H1 (cell line): Measurements from ENCODE around the gene ADNP. TPM values are rescaled to one million over a fixed set of nuclear protein-coding genes. Genes with fewer than 3 reads are reported as not detected.

Source experiments
- CTCF ChIA-PET: fragments of 300-600 bp; sonication (Branson Sonifier 250); formaldehyde crosslinking; loops from one replicate; lab custom pipeline; 2021; ENCODE audit not compliant: partially characterized antibody; lab: Charles Lee
- POLR2A ChIA-PET: fragments of 300-600 bp; sonication (Branson Sonifier 250); formaldehyde crosslinking; loops from one replicate; lab custom pipeline; 2021; ENCODE audit warnings: inconsistent platforms; ENCODE audit not compliant: partially characterized antibody; lab: Charles Lee
- DNase-seq, 2 experiments: peaks; one replicate each; pipeline versions ENCODE4 v3.0.0 to v3.0.0-alpha.2; 2010 to 2022; ENCODE audit warnings: low spot score in 2 of 2, low read depth in 1 of 2, mixed read lengths in 1 of 2
- FAIRE-seq: peaks from 2 replicates; lab custom pipeline; 2011; peaks lifted over from hg19 to GRCh38; lab: Jason Lieb, UNC
- H2AFZ ChIP-seq: 2 replicates; pipeline ENCODE4 v1.8.1; 2012; ENCODE audit warnings: low read length, inconsistent platforms
- H2AK5ac ChIP-seq: 2 replicates; pipeline ENCODE4 v1.6.1; 2013; ENCODE audit warnings: low read depth, low read length
- H2BK120ac ChIP-seq: replicated peaks from 2 replicates; pipeline ENCODE3; 2013; ENCODE audit warnings: low read depth, low read length, inconsistent platforms
- H2BK12ac ChIP-seq: 2 replicates; pipeline ENCODE4 v1.6.1; 2013; ENCODE audit warnings: low read depth, low read length
- H2BK15ac ChIP-seq: 2 replicates; pipeline ENCODE4 v1.6.1; 2013; ENCODE audit warnings: low read length
- H2BK20ac ChIP-seq: 2 replicates; pipeline ENCODE4 v1.6.1; 2013; ENCODE audit warnings: low read length
- H2BK5ac ChIP-seq: 2 replicates; pipeline ENCODE4 v1.6.1; 2013; ENCODE audit warnings: low read depth, low read length
- H3K14ac ChIP-seq: 2 replicates; pipeline ENCODE4 v1.6.1; 2013; ENCODE audit warnings: inconsistent platforms; ENCODE audit not compliant: insufficient read length
- H3K18ac ChIP-seq: 2 replicates; pipeline ENCODE4 v1.6.1; 2013; ENCODE audit warnings: low read length; ENCODE audit errors: extremely low read depth
- H3K23ac ChIP-seq: 2 replicates; pipeline ENCODE4 v1.6.1; 2013; ENCODE audit warnings: inconsistent platforms; ENCODE audit not compliant: insufficient read length
- H3K23me2 ChIP-seq: 2 replicates; pipeline ENCODE4 v1.6.1; 2013; ENCODE audit warnings: low read depth, low read length
- H3K27ac ChIP-seq: 2 replicates; pipeline ENCODE4 v1.6.1; 2011; ENCODE audit warnings: low read depth, low read length, inconsistent platforms
- H3K27me3 ChIP-seq, 4 experiments: replicated peaks in 1 of 4; 1 replicate in 1 of 4; 2 replicates in 3 of 4; pipeline versions ENCODE4 v1.6.1 to v1.8.1; 2011 to 2013; ENCODE audit warnings: low read length in 3 of 4, mild to moderate bottlenecking in 3 of 4, inconsistent platforms in 2 of 4, mixed read lengths in 2 of 4, moderate library complexity in 1 of 4; ENCODE audit not compliant: control insufficient read depth in 3 of 4, insufficient read depth in 3 of 4; ENCODE audit errors: extremely low read depth in 1 of 4
- H3K36me3 ChIP-seq, 4 experiments: 2 replicates each; pipeline versions ENCODE4 v1.6.1 to v1.8.1; 2011 to 2013; ENCODE audit warnings: mild to moderate bottlenecking in 4 of 4, low read length in 3 of 4, moderate library complexity in 2 of 4, control low read depth in 1 of 4, inconsistent platforms in 1 of 4; ENCODE audit not compliant: insufficient read depth in 4 of 4, control insufficient read depth in 2 of 4
- H3K4ac ChIP-seq: replicated peaks from 2 replicates; pipeline ENCODE3; 2013; ENCODE audit warnings: low read length, low read depth, mixed read lengths, inconsistent platforms; ENCODE audit not compliant: insufficient read length
- H3K4me1 ChIP-seq, 4 experiments: replicated peaks in 1 of 4; 1 replicate in 1 of 4; 2 replicates in 3 of 4; pipeline versions ENCODE4 v1.6.1 to v1.8.1; 2011 to 2013; ENCODE audit warnings: low read length in 3 of 4, inconsistent platforms in 2 of 4, mixed read lengths in 1 of 4; ENCODE audit not compliant: insufficient read depth in 4 of 4, control insufficient read depth in 3 of 4
- H3K4me2 ChIP-seq, 2 experiments: 2 replicates each; pipeline versions ENCODE4 v1.6.1 to v1.8.1; 2011 to 2013; ENCODE audit warnings: low read depth in 2 of 2, low read length in 2 of 2, control low read depth in 1 of 2, inconsistent platforms in 1 of 2, mild to moderate bottlenecking in 1 of 2; ENCODE audit not compliant: insufficient read depth in 1 of 2
- H3K4me3 ChIP-seq, 4 experiments: fragments of 200-600, 300-600 bp in 1 of 4; sonication (generic), shearing (Covaris generic), sonication (Bioruptor Twin) in 1 of 4; 2 replicates each; pipeline versions ENCODE4 v1.5.1 to v1.8.1; 2011 to 2016; ENCODE audit warnings: low read length in 4 of 4, low read depth in 3 of 4, control low read depth in 2 of 4, inconsistent platforms in 2 of 4, mild to moderate bottlenecking in 2 of 4, mixed read lengths in 1 of 4, moderate library complexity in 1 of 4; ENCODE audit not compliant: insufficient read depth in 2 of 4; ENCODE audit errors: extremely low read depth in 1 of 4
- H3K56ac ChIP-seq: replicated peaks from 2 replicates; pipeline ENCODE3; 2013; ENCODE audit warnings: low read depth, mild to moderate bottlenecking, mixed read lengths, low read length, inconsistent platforms; ENCODE audit not compliant: insufficient read length
- H3K79me1 ChIP-seq: 2 replicates; pipeline ENCODE4 v1.6.1; 2013; ENCODE audit warnings: low read depth, low read length, control low read depth
- H3K79me2 ChIP-seq, 2 experiments: 2 replicates each; pipeline versions ENCODE4 v1.6.1 to v1.8.1; 2012 to 2013; ENCODE audit warnings: low read length in 2 of 2, mild to moderate bottlenecking in 2 of 2, inconsistent platforms in 1 of 2; ENCODE audit not compliant: insufficient read depth in 2 of 2, control insufficient read depth in 1 of 2
- H3K9ac ChIP-seq, 4 experiments: replicated peaks in 1 of 4; 1 replicate in 1 of 4; 2 replicates in 3 of 4; pipeline versions ENCODE4 v1.6.1 to v1.8.1; 2011 to 2013; ENCODE audit warnings: low read depth in 3 of 4, low read length in 3 of 4, control low read depth in 2 of 4, mild to moderate bottlenecking in 2 of 4, moderate library complexity in 2 of 4, inconsistent platforms in 1 of 4; ENCODE audit errors: extremely low read depth in 1 of 4
- H3K9me3 ChIP-seq, 2 experiments: 2 replicates each; pipeline versions ENCODE4 v1.6.1 to v1.8.1; 2012 to 2013; ENCODE audit warnings: mild to moderate bottlenecking in 2 of 2, moderate library complexity in 2 of 2, control low read depth in 1 of 2, inconsistent platforms in 1 of 2, low read depth in 1 of 2, low read length in 1 of 2, mixed read lengths in 1 of 2; ENCODE audit not compliant: insufficient read depth in 2 of 2
- H4K20me1 ChIP-seq, 2 experiments: replicated peaks in 1 of 2; 2 replicates each; pipeline versions ENCODE3 to v1.8.1; 2011 to 2013; ENCODE audit warnings: inconsistent platforms in 2 of 2, low read length in 2 of 2, mild to moderate bottlenecking in 1 of 2; ENCODE audit not compliant: insufficient read depth in 2 of 2, control insufficient read depth in 1 of 2
- H4K5ac ChIP-seq: 2 replicates; pipeline ENCODE4 v1.6.1; 2013; ENCODE audit warnings: low read length, low read depth, mixed read lengths, inconsistent platforms; ENCODE audit not compliant: insufficient read length
- H4K8ac ChIP-seq: 2 replicates; pipeline ENCODE4 v1.8.0; 2013; ENCODE audit warnings: mild to moderate bottlenecking, moderate library complexity, low read length, inconsistent platforms; ENCODE audit not compliant: insufficient read depth; ENCODE audit errors: extremely low read depth
- H4K91ac ChIP-seq: replicated peaks from 2 replicates; pipeline ENCODE3; 2013; ENCODE audit warnings: low read length, mixed read lengths, inconsistent platforms; ENCODE audit not compliant: insufficient read length
- RNF2 ChIP-seq: fragments of 200-900, 300-1000 bp; sonication (generic); IDR thresholded peaks from 2 replicates; pipeline ENCODE4 v1.7.1; 2016; ENCODE audit warnings: borderline replicate concordance, low read depth, mild to moderate bottlenecking, antibody characterized with exemption, low read length; ENCODE audit not compliant: poor library complexity, severe bottlenecking; ENCODE audit errors: missing control alignments
- RXRA ChIP-seq: IDR thresholded peaks from 2 replicates; pipeline ENCODE4 v1.6.1; 2011; ENCODE audit warnings: low read depth, mild to moderate bottlenecking, low read length, moderate library complexity; ENCODE audit not compliant: insufficient read depth
- TEAD4 ChIP-seq: IDR thresholded peaks from 2 replicates; pipeline ENCODE4 v1.6.1; 2012; ENCODE audit warnings: low read depth, low read length, inconsistent platforms, mixed read lengths
- WGBS, 2 experiments: shearing (Covaris generic) in 1 of 2; methylation state at CpG; one replicate each; pipeline versions ENCODE4 v1.1.6 to v1.1.7; 2013 to 2015; ENCODE audit warnings: low lambda C conversion rate in 2 of 2, mixed read lengths in 2 of 2, inconsistent platforms in 1 of 2, low coverage in 1 of 2, missing lambda C conversion rate in 1 of 2; ENCODE audit not compliant: insufficient replicate concordance in 2 of 2, insufficient coverage in 1 of 2, insufficient read length in 1 of 2; ENCODE audit errors: extremely low coverage in 1 of 2, missing lambda C conversion rate in 1 of 2; 5-methylcytosine and 5-hydroxymethylcytosine counted together
- polyA plus RNA-seq, 7 experiments: library from polyadenylated mRNA; depleted of rRNA in 3 of 7; stranded (reverse) in 5 of 7; unstranded in 2 of 7; fragments of >200 nt in 5 of 7; fragments of 200-250 nt in 2 of 7; gene quantifications; 1 replicate in 5 of 7; 2 replicates in 1 of 7; 4 replicates in 1 of 7; pipeline versions ENCODE4 v1.2.1 to v1.2.3, GENCODE V29; 2011 to 2013; ENCODE audit warnings: missing spikeins in 2 of 7, mixed read lengths in 2 of 7
- total RNA-seq: library from RNA; stranded (reverse); fragmentation: NEBNext Ultra II Directional; extraction: Animal tissue kit (Norgen Biotek cat#: 25700); gene quantifications from 2 replicates; pipeline ENCODE4 v1.2.1, GENCODE V29; 2021

Gene ADNP
- total and polyA plus RNA-seq, 2 of the 8 experiments (the other 6 are each of a cell fraction or from before 2014, with no cell fraction given) = 31.6 to 123 TPM

DNA sequence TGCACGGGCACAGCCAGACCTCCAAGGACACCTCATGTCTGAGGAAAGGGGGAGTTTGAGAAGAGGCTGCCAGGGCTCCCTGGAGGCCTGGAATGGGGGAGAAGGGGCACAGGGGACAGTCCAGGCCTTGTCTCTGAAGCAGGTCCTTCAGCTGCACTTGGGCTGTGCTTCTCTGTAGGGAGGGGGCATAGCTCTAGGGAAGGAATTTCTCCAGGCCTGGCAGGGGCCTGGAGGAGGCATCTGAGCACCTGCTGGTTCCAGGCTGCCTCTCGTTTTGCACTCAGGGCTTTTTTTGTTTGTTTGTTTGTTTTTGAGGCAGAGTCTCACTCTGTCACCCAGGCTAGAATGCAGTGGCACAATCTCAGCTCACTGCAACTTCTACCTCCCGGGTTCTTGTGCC lies 68.7 kb downstream of the ADNP start:
- Histone ChIP-seq H3K9me3 (no peaks in the 10 kb centered on the region), H4K8ac (no peak overlapping the region), H3K23me2 (no peaks in the 10 kb centered on the region), H2BK15ac (no peak overlapping the region), H4K91ac (no peak overlapping the region), H4K20me1 (no peaks in the 10 kb centered on the region), H3K4ac (peak overlapping the region; percentile 59), H3K14ac (no peak overlapping the region), H3K9ac (no peak overlapping the region), H2BK5ac (peak overlapping the region; percentile 44; the same call in 1 of the 2 replicates), H3K36me3 (no peaks in the 10 kb centered on the region), H3K4me1 (peaks cover 3 to 20% (median 9%) of the 10 kb centered on the region in 4 experiments; a peak in 6 of 7 replicates), H3K4me2 (no peak overlapping the region), H3K79me1 (no peaks in the 10 kb centered on the region; the same call in 1 of the 2 replicates), H2AFZ (no peak overlapping the region), H3K23ac (no peak overlapping the region), H3K56ac (no peak overlapping the region), H2AK5ac (no peak overlapping the region), H2BK20ac (no peak overlapping the region), H3K18ac (no peak overlapping the region; the same call in 1 of the 2 replicates), H2BK12ac (no peak overlapping the region), H2BK120ac (no peak overlapping the region), H3K4me3 (no peak overlapping the region), H3K79me2 (no peaks in the 10 kb centered on the region), H3K27ac (no peak overlapping the region), H3K27me3 (no peaks in the 10 kb centered on the region), H4K5ac (no peak overlapping the region)
- ChIA-PET CTCF (interaction anchor here (0.6 to 1.2 kb wide), 5 partner anchors 8 to 239 kb away, joined by 3 to 5 read pairs (median 3); no protein-coding TSS in a partner anchor), POLR2A (interaction anchor here (0.9 kb wide), 1 partner anchor 21 kb away, joined by 3 read pairs; no protein-coding TSS in a partner anchor)
- DNase-seq (no peak), FAIRE-seq (no peak)
- TF ChIP-seq TEAD4 = peak; percentile 17; the same call in 1 of the 2 replicates
- no peak for TF ChIP-seq RNF2
- no peak for TF ChIP-seq RXRA
- 71% methylated on average over 3 of the region's 3 CpGs; no CpG with 5 or more reads in 1 of the 2 experiments for WGBS, 2 experiments
